IMR-90 (cell line): ENCODE data around the gene DGKB.

ENCODE experiments used
- ELK1 ChIP-seq: fragments of 150-350 bp; IDR thresholded peaks from 2 replicates; pipeline ENCODE4 v1.6.1; 2016; ENCODE audit warnings: low read depth, mild to moderate bottlenecking, low read length, moderate library complexity, borderline replicate concordance
- MAFK ChIP-seq: IDR thresholded peaks from 2 replicates; pipeline ENCODE4 v1.6.1; 2012; ENCODE audit warnings: low read depth, low read length, improper control_type of control experiment
- MAZ ChIP-seq: IDR thresholded peaks from 2 replicates; pipeline ENCODE4 v1.6.1; 2012; ENCODE audit warnings: low read depth, mild to moderate bottlenecking, low read length, improper control_type of control experiment, moderate library complexity, borderline replicate concordance
- MXI1 ChIP-seq: IDR thresholded peaks from 2 replicates; pipeline ENCODE4 v1.6.1; 2012; ENCODE audit warnings: low read depth, mild to moderate bottlenecking, low read length, moderate library complexity, borderline replicate concordance
- NFE2L2 ChIP-seq: fragments of 150-350 bp; IDR thresholded peaks from 2 replicates; pipeline ENCODE4 v1.6.1; 2016; ENCODE audit warnings: low read depth, mild to moderate bottlenecking, low read length
- POLR2A ChIP-seq: IDR thresholded peaks from 2 replicates; pipeline ENCODE4 v1.6.1; 2012; ENCODE audit warnings: mild to moderate bottlenecking, low read depth, low read length
- RAD21 ChIP-seq: IDR thresholded peaks from 2 replicates; pipeline ENCODE4 v1.6.1; 2012; ENCODE audit warnings: low read length, improper control_type of control experiment
- RCOR1 ChIP-seq: IDR thresholded peaks from 2 replicates; pipeline ENCODE4 v1.6.1; 2012; ENCODE audit warnings: mild to moderate bottlenecking, low read length, improper control_type of control experiment; ENCODE audit not compliant: insufficient replicate concordance
- RFX5 ChIP-seq: IDR thresholded peaks from 2 replicates; pipeline ENCODE4 v1.8.0; 2012; ENCODE audit warnings: low read depth, mild to moderate bottlenecking, low read length, moderate library complexity
- SMC3 ChIP-seq: fragments of 150-350 bp; IDR thresholded peaks from 2 replicates; pipeline ENCODE4 v1.6.1; 2016; ENCODE audit warnings: low read depth, mild to moderate bottlenecking, antibody characterized with exemption, low read length, moderate library complexity
- TF ChIP-seq, protein P1 (sequence below): conservative IDR thresholded peaks from 2 replicates; pipeline ENCODE4 v1.5.1; 2012; ENCODE audit warnings: mild to moderate bottlenecking, low read depth, low read length, improper control_type of control experiment

DNA sequence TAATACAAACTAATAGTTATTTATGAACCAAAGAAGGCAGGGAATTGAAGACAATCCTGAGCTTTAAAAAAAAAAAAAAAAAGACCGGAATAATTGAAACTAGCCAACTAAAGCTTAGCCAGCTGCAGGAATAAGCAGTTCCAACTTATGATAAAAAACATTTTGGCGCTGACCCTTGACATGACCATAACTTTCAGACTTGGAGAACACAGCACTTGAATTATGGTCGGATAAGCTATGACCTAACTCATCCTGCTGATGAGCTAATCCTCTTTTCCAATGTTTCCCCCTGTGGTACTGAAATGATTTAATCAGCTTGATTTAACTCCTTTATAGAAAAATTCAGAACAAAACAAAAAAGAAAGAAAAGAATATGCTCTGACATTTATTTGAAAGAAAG is 181.8 kb downstream of the DGKB start:
- TF ChIP-seq, protein P1, sequence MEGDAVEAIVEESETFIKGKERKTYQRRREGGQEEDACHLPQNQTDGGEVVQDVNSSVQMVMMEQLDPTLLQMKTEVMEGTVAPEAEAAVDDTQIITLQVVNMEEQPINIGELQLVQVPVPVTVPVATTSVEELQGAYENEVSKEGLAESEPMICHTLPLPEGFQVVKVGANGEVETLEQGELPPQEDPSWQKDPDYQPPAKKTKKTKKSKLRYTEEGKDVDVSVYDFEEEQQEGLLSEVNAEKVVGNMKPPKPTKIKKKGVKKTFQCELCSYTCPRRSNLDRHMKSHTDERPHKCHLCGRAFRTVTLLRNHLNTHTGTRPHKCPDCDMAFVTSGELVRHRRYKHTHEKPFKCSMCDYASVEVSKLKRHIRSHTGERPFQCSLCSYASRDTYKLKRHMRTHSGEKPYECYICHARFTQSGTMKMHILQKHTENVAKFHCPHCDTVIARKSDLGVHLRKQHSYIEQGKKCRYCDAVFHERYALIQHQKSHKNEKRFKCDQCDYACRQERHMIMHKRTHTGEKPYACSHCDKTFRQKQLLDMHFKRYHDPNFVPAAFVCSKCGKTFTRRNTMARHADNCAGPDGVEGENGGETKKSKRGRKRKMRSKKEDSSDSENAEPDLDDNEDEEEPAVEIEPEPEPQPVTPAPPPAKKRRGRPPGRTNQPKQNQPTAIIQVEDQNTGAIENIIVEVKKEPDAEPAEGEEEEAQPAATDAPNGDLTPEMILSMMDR, result no peak
- TF ChIP-seq RAD21, result no peak
- TF ChIP-seq POLR2A, result no peak
- no peak for TF ChIP-seq RCOR1
- TF ChIP-seq SMC3, result no peak
- no peak for TF ChIP-seq ELK1
- TF ChIP-seq MAFK, result no peak
- no peak for TF ChIP-seq MXI1
- TF ChIP-seq MAZ, result no peak
- TF ChIP-seq RFX5, result no peak
- no peak for TF ChIP-seq NFE2L2
